Thyroid gland (tissue), 4 donors: ENCODE data around the gene IQSEC3.

ENCODE experiments used
- CTCF ChIP-seq, 6 experiments: fragments of 200-600 bp in 3 of 6; fragments of 450-650 bp in 3 of 6; sonication (generic) in 3 of 6; IDR thresholded peaks; one replicate each; pipeline ENCODE4 v1.5.1; 2016 to 2019; ENCODE audit warnings: antibody characterized with exemption in 6 of 6, mild to moderate bottlenecking in 2 of 6, inconsistent platforms in 1 of 6, moderate library complexity in 1 of 6
- POLR2A ChIP-seq, 2 donors: fragments of 450-650 bp; IDR thresholded peaks; one replicate each; pipeline ENCODE4 v1.6.1; 2017; ENCODE audit warnings: antibody characterized with exemption in 2 of 2, mild to moderate bottlenecking in 2 of 2, moderate library complexity in 1 of 2

DNA sequence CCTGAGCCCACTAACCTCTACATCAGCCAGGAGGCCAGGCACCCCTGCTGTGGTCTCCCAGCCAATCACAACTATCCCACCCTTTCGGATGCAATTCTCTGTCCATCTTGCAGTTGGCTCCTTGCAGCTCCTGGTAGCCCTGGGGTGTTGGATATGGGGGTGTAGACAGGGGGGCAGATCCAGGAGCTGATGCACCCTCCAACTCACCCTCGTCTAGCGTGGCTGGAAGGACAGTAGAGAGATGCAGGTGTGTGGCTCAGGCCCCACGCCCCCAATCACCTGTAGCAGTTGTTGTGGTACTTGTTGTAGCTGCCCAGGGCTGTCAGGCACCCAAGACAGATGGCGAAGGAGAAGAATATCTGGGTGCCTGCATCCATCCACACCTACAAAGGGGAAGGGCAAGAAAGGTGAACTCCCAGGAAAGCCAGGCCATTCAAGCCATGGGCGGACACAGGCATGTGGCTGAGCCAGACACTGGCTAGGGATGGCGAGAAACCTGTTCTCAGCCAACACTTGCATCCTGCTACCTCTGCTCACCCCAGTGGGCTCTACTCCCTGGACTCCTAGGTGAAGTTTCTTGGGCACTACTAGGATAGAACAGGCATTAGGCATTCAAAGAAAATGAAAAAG lies 160.8 kb downstream of the IQSEC3 start:
- TF ChIP-seq POLR2A (IDR thresholded peaks at IDR 0.05): no peak
- no peak for TF ChIP-seq CTCF (IDR thresholded peaks at IDR 0.05)
